Hepatocyte (in vitro differentiated cells): ENCODE measurements around the gene ARID3A. TPM values are rescaled to one million over a fixed set of nuclear protein-coding genes. Genes with fewer than 3 reads are reported as not detected.

Source experiments
- DNase-seq: peaks from one replicate; pipeline ENCODE4 v3.0.0-alpha.2; 2016; ENCODE audit warnings: low spot score
- H2AFZ ChIP-seq: fragments of 200-600 bp; sonication (generic); 2 replicates; pipeline ENCODE4 v1.6.0; 2016; ENCODE audit warnings: antibody characterized with exemption, mild to moderate bottlenecking
- H3K27ac ChIP-seq: fragments of 200-600 bp; sonication (generic); 2 replicates; pipeline ENCODE4 v1.5.1; 2016; ENCODE audit warnings: mild to moderate bottlenecking
- H3K27me3 ChIP-seq: fragments of 200-600 bp; sonication (generic); 2 replicates; pipeline ENCODE4 v1.6.1; 2016
- H3K36me3 ChIP-seq: fragments of 200-600 bp; sonication (generic); replicated peaks from 2 replicates; pipeline ENCODE4 v1.5.1; 2016; ENCODE audit warnings: low read depth; ENCODE audit not compliant: insufficient read depth
- H3K4me1 ChIP-seq: fragments of 200-600 bp; sonication (generic); 2 replicates; pipeline ENCODE4 v1.5.1; 2016; ENCODE audit warnings: mild to moderate bottlenecking, moderate library complexity; ENCODE audit not compliant: insufficient read depth
- H3K4me2 ChIP-seq: fragments of 200-600 bp; sonication (generic); 2 replicates; pipeline ENCODE4 v1.6.0; 2016
- H3K4me3 ChIP-seq: fragments of 200-600 bp; sonication (generic); 2 replicates; pipeline ENCODE4 v1.5.1; 2016; ENCODE audit warnings: mild to moderate bottlenecking
- H3K79me2 ChIP-seq: fragments of 200-600 bp; sonication (generic); 2 replicates; pipeline ENCODE4 v1.6.0; 2017; ENCODE audit warnings: mild to moderate bottlenecking
- H3K9me2 ChIP-seq: fragments of 200-600 bp; sonication (generic); replicated peaks from 2 replicates; pipeline ENCODE4 v1.6.0; 2017; ENCODE audit warnings: mild to moderate bottlenecking; ENCODE audit not compliant: insufficient read depth
- H3K9me3 ChIP-seq: fragments of 200-600 bp; sonication (generic); 2 replicates; pipeline ENCODE4 v1.5.1; 2016; ENCODE audit warnings: low read depth, mild to moderate bottlenecking
- H4K20me1 ChIP-seq: fragments of 200-600 bp; sonication (generic); 2 replicates; pipeline ENCODE4 v1.6.0; 2016; ENCODE audit warnings: mild to moderate bottlenecking; ENCODE audit not compliant: insufficient read depth, poor library complexity, severe bottlenecking
- EZH2 ChIP-seq: fragments of 200-600 bp; sonication (generic); IDR thresholded peaks from 2 replicates; pipeline ENCODE4 v1.6.1; 2016; ENCODE audit warnings: antibody characterized with exemption, mild to moderate bottlenecking, borderline replicate concordance
- EZH2phosphoT487 ChIP-seq: fragments of 200-600 bp; sonication (generic); IDR thresholded peaks from one replicate; pipeline ENCODE4 v1.6.1; 2018; ENCODE audit warnings: antibody characterized with exemption, mild to moderate bottlenecking, low read depth, moderate library complexity; ENCODE audit not compliant: unreplicated experiment, severe bottlenecking
- WGBS: methylation state at CpG from one replicate; pipeline ENCODE4 v1.1.6; 2016; ENCODE audit warnings: low lambda C conversion rate; ENCODE audit errors: missing lambda C conversion rate; 5-methylcytosine and 5-hydroxymethylcytosine counted together
- polyA plus RNA-seq: library from polyadenylated mRNA; unstranded; fragments of >200 nt; fragmentation: Nextera tagmentation; extraction: Ambion mirVana; gene quantifications from 2 replicates; pipeline ENCODE4 v1.2.1, GENCODE V29; 2016
- total RNA-seq: library from RNA; depleted of rRNA; stranded (reverse); fragments of >200 nt; gene quantifications from 2 replicates; pipeline ENCODE4 v1.2.3, GENCODE V29; 2014
- TF ChIP-seq, protein P1 (sequence below): fragments of 200-600 bp; sonication (generic); IDR thresholded peaks from 2 replicates; pipeline ENCODE4 v1.5.1; 2016; ENCODE audit warnings: antibody characterized with exemption, mild to moderate bottlenecking; ENCODE audit not compliant: poor library complexity

Gene ARID3A
- total and polyA plus RNA-seq, 2 experiments from 2014 or later = 122 to 180 TPM

DNA sequence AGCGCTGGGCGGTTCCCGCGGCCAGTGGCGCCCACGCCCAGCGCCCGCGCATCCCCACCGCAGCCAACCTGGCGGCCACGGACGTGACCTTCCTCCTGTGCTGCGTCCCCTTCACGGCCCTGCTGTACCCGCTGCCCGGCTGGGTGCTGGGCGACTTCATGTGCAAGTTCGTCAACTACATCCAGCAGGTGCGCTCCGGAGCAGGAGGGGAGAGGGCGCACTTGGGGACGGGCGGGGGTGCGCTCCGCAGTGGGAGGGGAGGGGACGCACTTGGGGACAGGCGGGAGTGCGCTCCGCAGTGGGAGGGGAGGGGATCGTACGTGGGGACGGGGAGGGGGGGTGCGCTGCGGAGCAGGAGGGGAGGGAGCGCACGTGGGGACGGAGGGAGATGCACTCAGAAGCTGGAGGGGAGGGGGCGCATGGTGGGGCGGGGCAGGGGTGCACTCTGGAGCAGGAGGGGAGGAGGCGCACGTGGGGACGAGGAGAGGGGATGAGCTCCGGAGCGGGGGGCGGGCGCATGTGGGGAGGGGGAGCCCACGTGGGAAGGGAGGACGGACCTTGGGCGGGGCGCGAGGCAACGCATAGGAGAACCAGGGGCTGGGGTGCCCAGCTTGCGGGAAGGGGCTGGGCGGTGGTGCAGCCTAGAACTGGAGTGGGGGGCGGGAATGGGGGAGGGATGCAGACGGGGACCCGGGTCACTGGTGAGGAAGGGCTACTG is 7.2 kb upstream of the ARID3A start:
- no peaks in the 10 kb centered on the region for H3K9me2 ChIP-seq
- DNase-seq = no peak
- no peak overlapping the region for H3K4me3 ChIP-seq
- no peaks in the 10 kb centered on the region for H3K36me3 ChIP-seq
- TF ChIP-seq EZH2phosphoT487 (peak; percentile 9), EZH2 (no peak)
- H3K79me2 ChIP-seq = peaks cover 6% of the 10 kb centered on the region
- peak overlapping the region; percentile 94 for H3K4me2 ChIP-seq
- H3K9me3 ChIP-seq = no peaks in the 10 kb centered on the region
- H3K27ac ChIP-seq = no peak overlapping the region
- peaks cover 34% of the 10 kb centered on the region for H3K27me3 ChIP-seq
- no peaks in the 10 kb centered on the region for H4K20me1 ChIP-seq
- H3K4me1 ChIP-seq = peaks cover 33% of the 10 kb centered on the region
- WGBS = 1% methylated on average over 18 of the region's 58 CpGs
- no peak overlapping the region for H2AFZ ChIP-seq

DNA sequence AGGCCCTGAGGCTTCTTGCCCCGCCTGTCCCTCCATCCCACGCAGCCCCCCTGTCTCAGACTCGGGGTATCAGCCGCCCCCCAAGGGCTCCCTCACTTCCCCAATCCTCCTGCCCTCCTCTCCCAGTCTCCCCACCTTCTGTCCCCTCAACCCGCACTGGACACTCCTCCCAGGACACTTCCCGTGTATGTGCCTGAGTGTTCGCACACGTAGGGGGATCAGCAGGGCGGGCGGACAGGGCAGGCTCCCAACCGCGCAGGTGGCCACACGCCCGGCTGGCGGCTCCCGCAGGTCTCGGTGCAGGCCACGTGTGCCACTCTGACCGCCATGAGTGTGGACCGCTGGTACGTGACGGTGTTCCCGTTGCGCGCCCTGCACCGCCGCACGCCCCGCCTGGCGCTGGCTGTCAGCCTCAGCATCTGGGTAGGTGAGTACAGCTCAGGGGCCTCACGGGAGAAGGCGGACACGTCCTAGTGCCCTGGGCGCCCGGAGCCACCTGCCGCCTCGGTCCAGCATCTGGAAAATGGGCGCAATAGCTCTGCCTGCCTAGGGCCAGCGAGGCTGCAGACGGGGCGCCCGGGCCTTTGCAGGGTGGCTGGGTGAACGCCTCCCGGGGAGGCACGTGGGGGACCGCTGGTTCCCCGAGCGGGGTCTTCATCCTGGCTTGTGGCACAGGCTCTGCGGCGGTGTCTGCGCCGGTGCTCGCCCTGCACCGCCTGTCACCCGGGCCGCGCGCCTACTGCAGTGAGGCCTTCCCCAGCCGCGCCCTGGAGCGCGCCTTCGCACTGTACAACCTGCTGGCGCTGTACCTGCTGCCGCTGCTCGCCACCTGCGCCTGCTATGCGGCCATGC is 6.4 kb upstream of the ARID3A start:
- Histone ChIP-seq H3K4me2 (peak overlapping the region; percentile 94), H3K4me3 (no peak overlapping the region), H3K9me3 (no peaks in the 10 kb centered on the region), H4K20me1 (no peaks in the 10 kb centered on the region), H3K27ac (no peak overlapping the region), H3K36me3 (no peaks in the 10 kb centered on the region), H3K9me2 (no peaks in the 10 kb centered on the region), H2AFZ (no peak overlapping the region), H3K27me3 (peaks cover 34% of the 10 kb centered on the region), H3K79me2 (peaks cover 8% of the 10 kb centered on the region), H3K4me1 (peaks cover 32% of the 10 kb centered on the region)
- peak; percentile 61 for DNase-seq
- WGBS = 6% methylated on average over 64 of the region's 68 CpGs
- TF ChIP-seq EZH2phosphoT487 (peak; percentile 29), EZH2 (peak; percentile 81)
- TF ChIP-seq, protein P1, sequence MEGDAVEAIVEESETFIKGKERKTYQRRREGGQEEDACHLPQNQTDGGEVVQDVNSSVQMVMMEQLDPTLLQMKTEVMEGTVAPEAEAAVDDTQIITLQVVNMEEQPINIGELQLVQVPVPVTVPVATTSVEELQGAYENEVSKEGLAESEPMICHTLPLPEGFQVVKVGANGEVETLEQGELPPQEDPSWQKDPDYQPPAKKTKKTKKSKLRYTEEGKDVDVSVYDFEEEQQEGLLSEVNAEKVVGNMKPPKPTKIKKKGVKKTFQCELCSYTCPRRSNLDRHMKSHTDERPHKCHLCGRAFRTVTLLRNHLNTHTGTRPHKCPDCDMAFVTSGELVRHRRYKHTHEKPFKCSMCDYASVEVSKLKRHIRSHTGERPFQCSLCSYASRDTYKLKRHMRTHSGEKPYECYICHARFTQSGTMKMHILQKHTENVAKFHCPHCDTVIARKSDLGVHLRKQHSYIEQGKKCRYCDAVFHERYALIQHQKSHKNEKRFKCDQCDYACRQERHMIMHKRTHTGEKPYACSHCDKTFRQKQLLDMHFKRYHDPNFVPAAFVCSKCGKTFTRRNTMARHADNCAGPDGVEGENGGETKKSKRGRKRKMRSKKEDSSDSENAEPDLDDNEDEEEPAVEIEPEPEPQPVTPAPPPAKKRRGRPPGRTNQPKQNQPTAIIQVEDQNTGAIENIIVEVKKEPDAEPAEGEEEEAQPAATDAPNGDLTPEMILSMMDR = no peak

DNA sequence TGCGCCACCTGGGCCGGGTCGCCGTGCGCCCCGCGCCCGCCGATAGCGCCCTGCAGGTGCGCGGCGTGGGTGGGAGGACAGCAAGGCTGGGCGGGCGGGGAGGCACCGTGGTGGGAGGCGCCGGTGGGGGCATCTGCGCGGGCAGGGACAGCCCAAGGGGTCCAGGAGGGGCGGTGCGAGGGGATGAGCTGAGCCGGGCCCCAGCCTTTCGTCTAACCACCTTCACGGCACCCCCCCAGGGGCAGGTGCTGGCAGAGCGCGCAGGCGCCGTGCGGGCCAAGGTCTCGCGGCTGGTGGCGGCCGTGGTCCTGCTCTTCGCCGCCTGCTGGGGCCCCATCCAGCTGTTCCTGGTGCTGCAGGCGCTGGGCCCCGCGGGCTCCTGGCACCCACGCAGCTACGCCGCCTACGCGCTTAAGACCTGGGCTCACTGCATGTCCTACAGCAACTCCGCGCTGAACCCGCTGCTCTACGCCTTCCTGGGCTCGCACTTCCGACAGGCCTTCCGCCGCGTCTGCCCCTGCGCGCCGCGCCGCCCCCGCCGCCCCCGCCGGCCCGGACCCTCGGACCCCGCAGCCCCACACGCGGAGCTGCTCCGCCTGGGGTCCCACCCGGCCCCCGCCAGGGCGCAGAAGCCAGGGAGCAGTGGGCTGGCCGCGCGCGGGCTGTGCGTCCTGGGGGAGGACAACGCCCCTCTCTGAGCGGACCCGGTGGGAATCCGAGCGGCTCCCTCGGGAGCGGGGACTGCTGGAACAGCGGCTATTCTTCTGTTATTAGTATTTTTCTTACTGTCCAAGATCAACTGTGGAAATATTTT is 5.6 kb upstream of the ARID3A start:
- H2AFZ ChIP-seq = no peak overlapping the region
- WGBS = 4% methylated on average over 62 of the region's 84 CpGs
- DNase-seq = peak; percentile 77
- peak overlapping the region; percentile 94 for H3K4me2 ChIP-seq
- TF ChIP-seq, protein P1 = no peak
- TF ChIP-seq EZH2 (no peak), EZH2phosphoT487 (no peak)
- H3K9me3 ChIP-seq = no peaks in the 10 kb centered on the region
- no peak overlapping the region for H3K27ac ChIP-seq
- H3K4me1 ChIP-seq = peaks cover 32% of the 10 kb centered on the region
- no peaks in the 10 kb centered on the region for H3K9me2 ChIP-seq
- H3K4me3 ChIP-seq = peak overlapping the region; percentile 4
- no peaks in the 10 kb centered on the region for H3K36me3 ChIP-seq
- H3K27me3 ChIP-seq = peaks cover 34% of the 10 kb centered on the region
- H4K20me1 ChIP-seq = no peaks in the 10 kb centered on the region
- H3K79me2 ChIP-seq = peaks cover 16% of the 10 kb centered on the region
